HepG2 (cell line): ENCODE results near the gene KIFAP3. TPM values are rescaled to one million over a fixed set of nuclear protein-coding genes. Genes with fewer than 3 reads are reported as not detected.

Source experiments
- CREBL2 ChIP-seq: sonication (generic); formaldehyde crosslinking; IDR thresholded peaks from 2 replicates; pipeline ENCODE4 v1.8.1; 2023; ENCODE audit warnings: missing genetic modification reagents, mild to moderate bottlenecking, borderline replicate concordance
- HDAC6 ChIP-seq: fragments of 200-600 bp; sonication (generic); IDR thresholded peaks from 2 replicates; pipeline ENCODE4 v1.7.0; 2017; ENCODE audit warnings: mild to moderate bottlenecking, antibody characterized with exemption, low read length, low read depth
- HNRNPLL ChIP-seq: fragments of 200-400 bp; formaldehyde crosslinking; IDR thresholded peaks from 2 replicates; pipeline ENCODE4 v1.6.1; 2017; ENCODE audit warnings: mild to moderate bottlenecking, low read depth, low read length; ENCODE audit not compliant: poor library complexity, severe bottlenecking
- MIXL1 ChIP-seq: IDR thresholded peaks from 2 replicates; pipeline ENCODE4 v1.6.1; 2016
- NFE2L2 ChIP-seq: fragments of 150-350 bp; IDR thresholded peaks from 2 replicates; pipeline ENCODE4 v1.6.1; 2014; ENCODE audit warnings: low read length
- NFRKB ChIP-seq: fragments of 450-650 bp; IDR thresholded peaks from 2 replicates; pipeline ENCODE4 v1.6.1; 2017
- PHF8 ChIP-seq: sonication (generic); formaldehyde crosslinking; IDR thresholded peaks from 2 replicates; pipeline ENCODE4 v1.5.0; 2020; ENCODE audit warnings: missing genetic modification reagents
- REPIN1 ChIP-seq: sonication (generic); formaldehyde crosslinking; IDR thresholded peaks from 2 replicates; pipeline ENCODE4 v1.8.0; 2022; ENCODE audit warnings: missing genetic modification reagents, low read depth, mild to moderate bottlenecking, borderline replicate concordance
- SETDB1 ChIP-seq: sonication (generic); formaldehyde crosslinking; IDR thresholded peaks from 2 replicates; pipeline ENCODE4 v1.5.1; 2020; ENCODE audit warnings: missing genetic modification reagents, mild to moderate bottlenecking, borderline replicate concordance
- SP1 ChIP-seq, 2 experiments: fragments of 450-650 bp in 1 of 2; sonication (generic) in 1 of 2; formaldehyde crosslinking in 1 of 2; IDR thresholded peaks; 2 replicates each; pipeline versions ENCODE4 v1.4.0 to v1.6.1; 2016 to 2020; ENCODE audit warnings: missing genetic modification reagents in 1 of 2
- TSC22D2 ChIP-seq: sonication (generic); formaldehyde crosslinking; IDR thresholded peaks from 2 replicates; pipeline ENCODE4 v1.5.1; 2020; ENCODE audit warnings: missing genetic modification reagents, mild to moderate bottlenecking, borderline replicate concordance
- ZNF101 ChIP-seq: sonication (generic); formaldehyde crosslinking; IDR thresholded peaks from 2 replicates; pipeline ENCODE4 v1.4.0; 2020; ENCODE audit warnings: mild to moderate bottlenecking, low read depth, missing genetic modification reagents, borderline replicate concordance
- ZNF232 ChIP-seq: sonication (generic); formaldehyde crosslinking; IDR thresholded peaks from 2 replicates; pipeline ENCODE4 v1.4.0; 2020; ENCODE audit warnings: missing genetic modification reagents, borderline replicate concordance
- ZNF326 ChIP-seq: sonication (generic); formaldehyde crosslinking; IDR thresholded peaks from 2 replicates; pipeline ENCODE4 v1.4.0; 2020; ENCODE audit warnings: missing genetic modification reagents, borderline replicate concordance
- ZNF607 ChIP-seq: sonication (generic); formaldehyde crosslinking; IDR thresholded peaks from 2 replicates; pipeline ENCODE4 v1.5.1; 2020; ENCODE audit warnings: missing genetic modification reagents, mild to moderate bottlenecking, borderline replicate concordance
- ZNF749 ChIP-seq: sonication (generic); formaldehyde crosslinking; IDR thresholded peaks from 2 replicates; pipeline ENCODE4 v1.8.0; 2022; ENCODE audit warnings: mild to moderate bottlenecking, missing genetic modification reagents, moderate library complexity, borderline replicate concordance
- ZNF790 ChIP-seq: sonication (generic); formaldehyde crosslinking; IDR thresholded peaks from 2 replicates; pipeline ENCODE4 v1.8.0; 2022; ENCODE audit warnings: missing genetic modification reagents, mild to moderate bottlenecking, borderline replicate concordance
- ZNF850 ChIP-seq: sonication (generic); formaldehyde crosslinking; conservative IDR thresholded peaks from 2 replicates; pipeline ENCODE4 v1.9.0; 2021; ENCODE audit warnings: mild to moderate bottlenecking, missing genetic modification reagents
- polyA plus RNA-seq, 8 experiments: library from polyadenylated mRNA; depleted of rRNA in 3 of 8; stranded (reverse) in 7 of 8; unstranded in 1 of 8; fragments of >200 nt; fragmentation: Illumina TruSeq in 4 of 8; extraction: Trizol in 4 of 8; gene quantifications; 2 replicates each; pipeline versions ENCODE4 v1.2.1 to v1.2.3, GENCODE V29; 2011 to 2016; ENCODE audit warnings: low read depth in 4 of 8, missing spikeins in 1 of 8, mixed read lengths in 1 of 8; ENCODE audit not compliant: insufficient read depth in 1 of 8
- total RNA-seq, 5 experiments: library from RNA; depleted of rRNA; stranded (reverse); fragments of >200 nt; fragmentation: Illumina TruSeq; extraction: Trizol; gene quantifications; 2 replicates each; pipeline ENCODE4 v1.2.3, GENCODE V29; 2016; ENCODE audit warnings: low read depth in 1 of 5
- TF ChIP-seq, protein P1 (sequence below): sonication (generic); formaldehyde crosslinking; IDR thresholded peaks from 2 replicates; pipeline ENCODE4 v1.4.0; 2020; ENCODE audit warnings: missing genetic modification reagents, mild to moderate bottlenecking, borderline replicate concordance
- TF ChIP-seq, protein P2 (sequence below): sonication (generic); formaldehyde crosslinking; IDR thresholded peaks from 2 replicates; pipeline ENCODE4 v1.4.0; 2020; ENCODE audit warnings: mild to moderate bottlenecking, missing genetic modification reagents
- TF ChIP-seq, protein P3 (sequence below): sonication (generic); formaldehyde crosslinking; IDR thresholded peaks from 2 replicates; pipeline ENCODE4 v1.8.0; 2022; ENCODE audit warnings: missing genetic modification reagents, mild to moderate bottlenecking, moderate library complexity, borderline replicate concordance

The KIFAP3 gene
- total and polyA plus RNA-seq, 2 of the 13 experiments (the other 11 are each of a cell fraction or from before 2014, with no cell fraction given) = 3.4 to 10.0 TPM

- TF ChIP-seq, protein P1, sequence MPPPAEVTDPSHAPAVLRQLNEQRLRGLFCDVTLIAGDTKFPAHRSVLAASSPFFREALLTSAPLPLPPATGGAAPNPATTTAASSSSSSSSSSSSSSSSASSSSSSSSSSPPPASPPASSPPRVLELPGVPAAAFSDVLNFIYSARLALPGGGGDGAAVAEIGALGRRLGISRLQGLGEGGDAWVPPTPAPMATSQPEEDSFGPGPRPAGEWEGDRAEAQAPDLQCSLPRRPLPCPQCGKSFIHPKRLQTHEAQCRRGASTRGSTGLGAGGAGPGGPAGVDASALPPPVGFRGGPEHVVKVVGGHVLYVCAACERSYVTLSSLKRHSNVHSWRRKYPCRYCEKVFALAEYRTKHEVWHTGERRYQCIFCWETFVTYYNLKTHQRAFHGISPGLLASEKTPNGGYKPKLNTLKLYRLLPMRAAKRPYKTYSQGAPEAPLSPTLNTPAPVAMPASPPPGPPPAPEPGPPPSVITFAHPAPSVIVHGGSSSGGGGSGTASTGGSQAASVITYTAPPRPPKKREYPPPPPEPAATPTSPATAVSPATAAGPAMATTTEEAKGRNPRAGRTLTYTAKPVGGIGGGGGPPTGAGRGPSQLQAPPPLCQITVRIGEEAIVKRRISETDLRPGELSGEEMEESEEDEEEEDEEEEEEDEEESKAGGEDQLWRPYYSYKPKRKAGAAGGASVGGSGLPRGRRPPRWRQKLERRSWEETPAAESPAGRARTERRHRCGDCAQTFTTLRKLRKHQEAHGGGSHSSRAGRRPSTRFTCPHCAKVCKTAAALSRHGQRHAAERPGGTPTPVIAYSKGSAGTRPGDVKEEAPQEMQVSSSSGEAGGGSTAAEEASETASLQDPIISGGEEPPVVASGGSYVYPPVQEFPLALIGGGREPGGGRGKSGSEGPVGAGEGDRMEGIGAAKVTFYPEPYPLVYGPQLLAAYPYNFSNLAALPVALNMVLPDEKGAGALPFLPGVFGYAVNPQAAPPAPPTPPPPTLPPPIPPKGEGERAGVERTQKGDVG (CRISPR knock-in tag) = no peak
- TF ChIP-seq REPIN1 (CRISPR knock-in tag) (0 out of 2 replicates have a peak, but pooled peaks have one; percentile 18), SETDB1 (CRISPR knock-in tag) (no peak), NFE2L2 (no peak), ZNF326 (no peak), ZNF607 (CRISPR knock-in tag) (no peak; the same call in 1 of the 2 replicates), ZNF232 (CRISPR knock-in tag) (no peak; the same call in 1 of the 2 replicates), NFRKB (peak; percentile 94), HDAC6 (no peak), PHF8 (CRISPR knock-in tag) (peak; percentile 87), CREBL2 (CRISPR knock-in tag) (peak; percentile 34; the same call in 1 of the 2 replicates), HNRNPLL (peak; percentile 29), MIXL1 (CRISPR knock-in tag) (0 out of 2 replicates have a peak, but pooled peaks have one; percentile 11), ZNF749 (CRISPR knock-in tag) (no peak), ZNF790 (no peak), TSC22D2 (0 out of 2 replicates have a peak, but pooled peaks have one; percentile 58), ZNF101 (CRISPR knock-in tag) (no peak), SP1 (IDR thresholded peaks at IDR 0.05) (no peak), SP1 (CRISPR knock-in tag; IDR thresholded peaks at IDR 0.05) (peak; percentile 48), ZNF850 (CRISPR knock-in tag) (no peak)
- TF ChIP-seq, protein P2, sequence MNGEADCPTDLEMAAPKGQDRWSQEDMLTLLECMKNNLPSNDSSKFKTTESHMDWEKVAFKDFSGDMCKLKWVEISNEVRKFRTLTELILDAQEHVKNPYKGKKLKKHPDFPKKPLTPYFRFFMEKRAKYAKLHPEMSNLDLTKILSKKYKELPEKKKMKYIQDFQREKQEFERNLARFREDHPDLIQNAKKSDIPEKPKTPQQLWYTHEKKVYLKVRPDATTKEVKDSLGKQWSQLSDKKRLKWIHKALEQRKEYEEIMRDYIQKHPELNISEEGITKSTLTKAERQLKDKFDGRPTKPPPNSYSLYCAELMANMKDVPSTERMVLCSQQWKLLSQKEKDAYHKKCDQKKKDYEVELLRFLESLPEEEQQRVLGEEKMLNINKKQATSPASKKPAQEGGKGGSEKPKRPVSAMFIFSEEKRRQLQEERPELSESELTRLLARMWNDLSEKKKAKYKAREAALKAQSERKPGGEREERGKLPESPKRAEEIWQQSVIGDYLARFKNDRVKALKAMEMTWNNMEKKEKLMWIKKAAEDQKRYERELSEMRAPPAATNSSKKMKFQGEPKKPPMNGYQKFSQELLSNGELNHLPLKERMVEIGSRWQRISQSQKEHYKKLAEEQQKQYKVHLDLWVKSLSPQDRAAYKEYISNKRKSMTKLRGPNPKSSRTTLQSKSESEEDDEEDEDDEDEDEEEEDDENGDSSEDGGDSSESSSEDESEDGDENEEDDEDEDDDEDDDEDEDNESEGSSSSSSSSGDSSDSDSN = no peak
- TF ChIP-seq, protein P3, sequence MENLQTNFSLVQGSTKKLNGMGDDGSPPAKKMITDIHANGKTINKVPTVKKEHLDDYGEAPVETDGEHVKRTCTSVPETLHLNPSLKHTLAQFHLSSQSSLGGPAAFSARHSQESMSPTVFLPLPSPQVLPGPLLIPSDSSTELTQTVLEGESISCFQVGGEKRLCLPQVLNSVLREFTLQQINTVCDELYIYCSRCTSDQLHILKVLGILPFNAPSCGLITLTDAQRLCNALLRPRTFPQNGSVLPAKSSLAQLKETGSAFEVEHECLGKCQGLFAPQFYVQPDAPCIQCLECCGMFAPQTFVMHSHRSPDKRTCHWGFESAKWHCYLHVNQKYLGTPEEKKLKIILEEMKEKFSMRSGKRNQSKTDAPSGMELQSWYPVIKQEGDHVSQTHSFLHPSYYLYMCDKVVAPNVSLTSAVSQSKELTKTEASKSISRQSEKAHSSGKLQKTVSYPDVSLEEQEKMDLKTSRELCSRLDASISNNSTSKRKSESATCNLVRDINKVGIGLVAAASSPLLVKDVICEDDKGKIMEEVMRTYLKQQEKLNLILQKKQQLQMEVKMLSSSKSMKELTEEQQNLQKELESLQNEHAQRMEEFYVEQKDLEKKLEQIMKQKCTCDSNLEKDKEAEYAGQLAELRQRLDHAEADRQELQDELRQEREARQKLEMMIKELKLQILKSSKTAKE (CRISPR knock-in tag) = no peak
These were observed 180.7 kb downstream of the KIFAP3 start, which contains the start of gene SCYL3 (continued) for GRCh38 chr1:169893645-169894423.
